Naive thymus-derived CD4-positive, alpha-beta T cell (primary cell): ENCODE measurements around the gene ADCY4. TPM values are rescaled to one million over a fixed set of nuclear protein-coding genes. Genes with fewer than 3 reads are reported as not detected.

Source experiments
- ATAC-seq: fragments of 150-1000 bp; cut with Tn5 transposase; 2 replicates; pipeline ENCODE4 v1.10.0; 2021; ENCODE audit warnings: mild to moderate bottlenecking, moderate library complexity
- CTCF ChIA-PET: fragments of 350-600 bp; sonication (Branson Sonifier 250); formaldehyde crosslinking; loops from one replicate; lab custom pipeline; 2021; ENCODE audit warnings: antibody characterized with exemption; lab: Charles Lee
- POLR2A ChIA-PET: fragments of 350-600 bp; sonication (Branson Sonifier 250); formaldehyde crosslinking; loops from one replicate; lab custom pipeline; 2021; ENCODE audit warnings: antibody characterized with exemption, inconsistent platforms; lab: Charles Lee
- DNase-seq, 9 donors: peaks; one replicate each; pipeline versions ENCODE4 v3.0.0 to v3.0.0-alpha.2; 2020 to 2022; ENCODE audit warnings: mixed read lengths in 1 of 9
- H3K27ac ChIP-seq: one replicate; pipeline ENCODE4 v1.7.0; 2013; ENCODE audit warnings: mild to moderate bottlenecking, low read depth, low read length, moderate library complexity
- H3K27me3 ChIP-seq, 2 donors: one replicate each; pipeline ENCODE4 v1.7.0; 2013; ENCODE audit warnings: low read length in 2 of 2, mild to moderate bottlenecking in 2 of 2, moderate library complexity in 2 of 2; ENCODE audit not compliant: control insufficient read depth in 2 of 2, insufficient read depth in 2 of 2
- H3K36me3 ChIP-seq, 3 experiments: 1 replicate in 2 of 3; 2 replicates in 1 of 3; pipeline ENCODE4 v1.7.0; 2013; ENCODE audit warnings: low read length in 3 of 3, mild to moderate bottlenecking in 3 of 3, moderate library complexity in 1 of 3; ENCODE audit not compliant: insufficient read depth in 3 of 3, control insufficient read depth in 2 of 3
- H3K4me1 ChIP-seq, 2 donors: one replicate each; pipeline ENCODE4 v1.7.0; 2013; ENCODE audit warnings: low read length in 2 of 2, mild to moderate bottlenecking in 2 of 2, moderate library complexity in 1 of 2; ENCODE audit not compliant: control insufficient read depth in 2 of 2, insufficient read depth in 2 of 2
- H3K4me3 ChIP-seq: 2 replicates; pipeline ENCODE4 v1.7.0; 2013; ENCODE audit warnings: mild to moderate bottlenecking, low read length
- H3K9me3 ChIP-seq, 3 experiments: 1 replicate in 2 of 3; 2 replicates in 1 of 3; pipeline ENCODE4 v1.7.0; 2013; ENCODE audit warnings: low read length in 3 of 3; ENCODE audit not compliant: control insufficient read depth in 2 of 3
- H3K27ac Mint-ChIP-seq, 9 donors: one replicate each; pipeline ENCODE4 v1.8.0; 2020 to 2022; ENCODE audit warnings: mixed read lengths in 9 of 9, mild to moderate bottlenecking in 8 of 9, moderate library complexity in 5 of 9, inconsistent platforms in 2 of 9
- H3K27me3 Mint-ChIP-seq, 5 donors: one replicate each; pipeline ENCODE4 v1.8.0; 2021 to 2022; ENCODE audit warnings: mixed read lengths in 5 of 5, mild to moderate bottlenecking in 1 of 5
- H3K36me3 Mint-ChIP-seq, 5 donors: one replicate each; pipeline ENCODE4 v1.8.0; 2020 to 2022; ENCODE audit warnings: mixed read lengths in 5 of 5, mild to moderate bottlenecking in 3 of 5, inconsistent platforms in 1 of 5
- H3K4me1 Mint-ChIP-seq, 7 donors: one replicate each; pipeline ENCODE4 v1.8.0; 2020 to 2022; ENCODE audit warnings: mixed read lengths in 7 of 7, mild to moderate bottlenecking in 3 of 7, inconsistent platforms in 1 of 7
- H3K4me3 Mint-ChIP-seq, 10 donors: one replicate each; pipeline ENCODE4 v1.8.0; 2020 to 2022; ENCODE audit warnings: mild to moderate bottlenecking in 10 of 10, mixed read lengths in 10 of 10, moderate library complexity in 6 of 10, inconsistent platforms in 2 of 10
- H3K9me3 Mint-ChIP-seq, 11 donors: one replicate each; pipeline ENCODE4 v1.8.0; 2020 to 2022; ENCODE audit warnings: mixed read lengths in 11 of 11, mild to moderate bottlenecking in 4 of 11, inconsistent platforms in 1 of 11, moderate library complexity in 1 of 11
- intact Hi-C, 2 donors: fragments of 100-400 bp; cut with micrococcal nuclease; formaldehyde crosslinking; loops; one replicate each; pipeline ENCODE4 v1.15.1; 2023
- polyA plus RNA-seq, 2 donors: library from polyadenylated mRNA; unstranded; fragments of 300-500 nt; fragmentation: Illumina TruSeq; gene quantifications; one replicate each; pipeline ENCODE4 v1.2.3, GENCODE V29; 2021
- total RNA-seq, 6 experiments: library from RNA in 5 of 6; stranded (reverse) in 5 of 6; gene quantifications; 1 replicate in 5 of 6; 2 replicates in 1 of 6; pipeline ENCODE4 v1.2.3 and lab custom pipeline; 2021 to 2026

The ADCY4 gene
- total RNA-seq (10 to 100 TPM in 1 of 5 experiments, 1 to 10 TPM in 4; 4.6 to 10.2 (median 6.1) TPM), polyA plus RNA-seq (under 1 TPM in 1 of 2 donors, not detected in 1; 0.25 TPM), total RNA-seq (lab: John Stamatoyannopoulos, UW) (3.5 reads per million, percentile 18 among the genes with 10 or more reads in this experiment)

- peak in 3 of 9 donors; percentile 31 to 41 (median 40) for DNase-seq
- CTCF ChIA-PET = interaction anchor here (2.8 to 15.8 kb wide), 3 partner anchors 64 to 100 kb away, joined by 9 to 317 read pairs (median 23); partner anchors contain the start of genes CBLN3, KHNYN, RABGGTA and TINF2
Observed at GRCh38 chr14:24334431-24335291, at the start of gene ADCY4. TSS of gene ADCY4 (minus strand) at chr14:24335071. CDS start at chr14:24334652, 419 bp downstream.

DNA sequence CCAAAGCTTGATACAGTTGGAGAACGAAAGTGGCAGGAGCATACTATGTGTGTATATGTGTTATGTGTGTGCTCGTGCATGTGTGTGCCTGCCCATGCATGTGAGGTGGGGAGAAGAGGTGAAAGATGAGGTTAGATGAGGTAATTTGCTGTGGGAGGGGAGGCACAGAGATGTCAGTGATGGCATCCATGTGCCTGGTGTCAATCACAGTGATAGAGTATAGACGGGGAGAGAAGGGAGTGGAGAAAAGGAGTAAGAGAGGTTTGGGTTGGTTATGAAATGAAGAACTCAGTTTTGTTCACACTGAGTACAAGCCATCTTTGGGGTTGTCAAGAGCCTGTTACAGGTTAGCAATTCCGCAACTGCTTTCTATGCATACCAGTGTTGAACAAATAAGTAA, 49.3 kb upstream of the ADCY4 start:
- Histone ChIP-seq H3K27me3 (no peaks in the 10 kb centered on the region), H3K27ac (no peak overlapping the region), H3K4me3 (no peak overlapping the region), H3K4me1 (no peaks in the 10 kb centered on the region), H3K36me3 (no peaks in the 10 kb centered on the region), H3K9me3 (no peaks in the 10 kb centered on the region)
- CTCF ChIA-PET = no interaction called here
- no peak for DNase-seq
- peaks cover 0 to 4% (median 0%) of the 10 kb centered on the region in 7 donors for H3K4me1 Mint-ChIP-seq
- no peaks in the 10 kb centered on the region for H3K9me3 Mint-ChIP-seq
- no peaks in the 10 kb centered on the region for H3K36me3 Mint-ChIP-seq
- intact Hi-C loops = no loop called here
- no peak overlapping the region for H3K4me3 Mint-ChIP-seq
- no peak for ATAC-seq
- no peak overlapping the region for H3K27ac Mint-ChIP-seq
- H3K27me3 Mint-ChIP-seq = peaks cover 0 to 31% (median 5%) of the 10 kb centered on the region in 5 donors
- POLR2A ChIA-PET = no interaction called here

More at GRCh38 chr14:24334431-24335291, at the start of gene ADCY4:
- Histone ChIP-seq H3K9me3 (no peaks in the 10 kb centered on the region), H3K27ac (no peak within 1 kb of the TSS), H3K36me3 (peaks cover 0 to 30% (median 0%) of the 10 kb centered on the region in 3 experiments), H3K4me3 (peak within 1 kb of the TSS; percentile 52), H3K27me3 (peaks cover 7 to 13% of the 10 kb centered on the region in 2 donors), H3K4me1 (peaks cover 43 to 56% of the 10 kb centered on the region in 2 donors)
- no peak for ATAC-seq
- Mint-ChIP-seq H3K27ac (no peak within 1 kb of the TSS), H3K36me3 (peaks cover 0 to 32% (median 12%) of the 10 kb centered on the region in 5 donors), H3K4me1 (peaks cover 25 to 60% (median 52%) of the 10 kb centered on the region in 7 donors), H3K27me3 (peaks cover 9 to 46% (median 17%) of the 10 kb centered on the region in 5 donors), H3K9me3 (peaks cover 0 to 5% (median 0%) of the 10 kb centered on the region in 11 donors), H3K4me3 (peak within 1 kb of the TSS; percentile 18 to 94 (median 60))
- intact Hi-C loops = no loop called here
- POLR2A ChIA-PET = interaction anchor here (0.8 to 16.5 kb wide), 3 partner anchors 23 to 96 kb away, joined by 3 to 293 read pairs (median 19); partner anchors contain the start of genes CBLN3, KHNYN, LTB4R and LTB4R2

- H3K4me3 ChIP-seq = no peak overlapping the region
- H3K27me3 ChIP-seq = no peaks in the 10 kb centered on the region
- H3K27ac Mint-ChIP-seq = no peak overlapping the region
- DNase-seq = no peak
- CTCF ChIA-PET = no interaction called here
- intact Hi-C loops = no loop called here
- H3K27ac ChIP-seq = no peak overlapping the region
- H3K9me3 Mint-ChIP-seq = no peaks in the 10 kb centered on the region
- ATAC-seq = no peak
- H3K36me3 ChIP-seq = no peaks in the 10 kb centered on the region
- H3K36me3 Mint-ChIP-seq = no peaks in the 10 kb centered on the region
- POLR2A ChIA-PET = interaction anchor here (0.9 kb wide), 1 partner anchor 50 kb away, joined by 3 read pairs; no protein-coding TSS in a partner anchor
- no peak overlapping the region for H3K4me3 Mint-ChIP-seq
- H3K4me1 Mint-ChIP-seq = peaks cover 0 to 6% (median 0%) of the 10 kb centered on the region in 7 donors
- H3K4me1 ChIP-seq = no peaks in the 10 kb centered on the region
- H3K27me3 Mint-ChIP-seq = peaks cover 0 to 16% (median 5%) of the 10 kb centered on the region in 5 donors
- H3K9me3 ChIP-seq = no peaks in the 10 kb centered on the region
Observed at GRCh38 chr14:24382064-24382371, 47.1 kb upstream of the ADCY4 start.

GRCh38 chr14:24381363-24382063, 46.6 kb upstream of the ADCY4 start:
- Histone ChIP-seq H3K27ac (no peak overlapping the region), H3K27me3 (no peaks in the 10 kb centered on the region), H3K4me1 (no peaks in the 10 kb centered on the region), H3K4me3 (no peak overlapping the region), H3K9me3 (no peaks in the 10 kb centered on the region), H3K36me3 (no peaks in the 10 kb centered on the region)
- ChIA-PET POLR2A (interaction anchor here (0.9 kb wide), 1 partner anchor 50 kb away, joined by 3 read pairs; no protein-coding TSS in a partner anchor), CTCF (no interaction called here)
- H3K27ac Mint-ChIP-seq = no peak overlapping the region
- H3K9me3 Mint-ChIP-seq = no peaks in the 10 kb centered on the region
- peaks cover 0 to 16% (median 5%) of the 10 kb centered on the region in 5 donors for H3K27me3 Mint-ChIP-seq
- peaks cover 0 to 7% (median 0%) of the 10 kb centered on the region in 7 donors for H3K4me1 Mint-ChIP-seq
- no peaks in the 10 kb centered on the region for H3K36me3 Mint-ChIP-seq
- intact Hi-C loops = no loop called here
- DNase-seq (no peak), ATAC-seq (no peak)
- no peak overlapping the region for H3K4me3 Mint-ChIP-seq

DNA sequence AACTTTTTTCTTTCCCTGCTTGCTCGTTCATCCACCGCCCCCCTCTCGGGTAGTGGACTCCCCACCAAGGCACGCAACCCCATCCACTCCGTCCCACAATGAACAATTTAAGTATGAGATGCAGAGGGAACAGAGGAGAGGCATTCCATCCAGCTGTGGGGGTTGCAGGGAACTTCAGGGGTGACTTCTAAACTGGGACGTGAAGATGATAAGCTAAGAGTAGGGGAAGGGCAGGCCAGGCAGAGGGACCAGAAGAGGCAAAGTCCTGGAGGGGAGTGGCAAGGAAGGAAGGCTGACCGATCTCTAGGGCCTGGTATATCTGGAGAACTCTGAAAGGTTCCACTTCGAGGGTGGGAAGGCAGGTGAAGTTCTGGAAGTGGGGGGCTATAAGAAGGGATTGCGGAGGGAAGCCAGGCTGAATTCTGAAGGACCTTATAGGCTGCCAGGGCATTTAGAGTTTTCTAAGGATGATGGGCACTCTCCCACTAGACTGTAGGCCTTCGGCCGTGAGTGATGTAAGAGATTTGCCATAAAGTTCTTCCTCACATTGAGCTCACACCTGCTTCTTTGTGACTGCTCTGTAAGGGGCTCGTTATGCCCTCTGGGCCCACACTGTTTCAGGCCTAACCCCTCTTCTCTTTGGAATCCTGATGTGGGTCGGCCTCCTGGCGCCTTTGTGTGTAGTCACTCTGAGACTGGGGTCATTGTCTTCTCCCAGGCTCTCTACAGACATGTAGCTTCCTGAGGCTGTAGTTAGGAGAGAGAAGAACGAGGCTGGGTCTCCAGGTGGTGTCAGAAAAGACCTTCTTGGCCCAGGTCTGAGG, 45.2 kb upstream of the ADCY4 start:
- H3K9me3 Mint-ChIP-seq = no peaks in the 10 kb centered on the region
- intact Hi-C loops = no loop called here
- Histone ChIP-seq H3K27me3 (no peaks in the 10 kb centered on the region), H3K9me3 (no peaks in the 10 kb centered on the region), H3K27ac (no peak overlapping the region), H3K4me1 (no peaks in the 10 kb centered on the region), H3K36me3 (no peaks in the 10 kb centered on the region), H3K4me3 (no peak overlapping the region)
- H3K4me1 Mint-ChIP-seq = peaks cover 0 to 7% (median 0%) of the 10 kb centered on the region in 7 donors
- no peaks in the 10 kb centered on the region for H3K36me3 Mint-ChIP-seq
- ATAC-seq = no peak
- ChIA-PET CTCF (no interaction called here), POLR2A (no interaction called here)
- H3K4me3 Mint-ChIP-seq = no peak overlapping the region
- no peak for DNase-seq
- peaks cover 0 to 17% (median 5%) of the 10 kb centered on the region in 5 donors for H3K27me3 Mint-ChIP-seq
- H3K27ac Mint-ChIP-seq = no peak overlapping the region
